B cell (primary cell): ENCODE results near the gene STAC. TPM values are rescaled to one million over a fixed set of nuclear protein-coding genes. Genes with fewer than 3 reads are reported as not detected.
"Not testable (repeated sequence)": the region's sequence is repeated elsewhere in the genome, so short reads cannot be mapped to it uniquely, and the experiment has no call there.

Experiments used
- ATAC-seq: fragments of 200-7000 bp; cut with Tn5 transposase; one replicate; pipeline ENCODE4 v1.10.0; 2021; ENCODE audit warnings: low read depth, mild to moderate bottlenecking, moderate number of reproducible peaks, moderate library complexity
- CTCF ChIA-PET: fragments of 350-600 bp; sonication (Branson Sonifier 250); formaldehyde crosslinking; loops from one replicate; lab custom pipeline; 2021; ENCODE audit warnings: antibody characterized with exemption, inconsistent platforms; lab: Charles Lee
- POLR2A ChIA-PET: fragments of 350-600 bp; sonication (Branson Sonifier 250); formaldehyde crosslinking; loops from one replicate; lab custom pipeline; 2021; ENCODE audit warnings: antibody characterized with exemption; lab: Charles Lee
- DNase-seq: peaks from one replicate; pipeline ENCODE4 v3.0.0; 2013
- H2AFZ ChIP-seq: 2 replicates; pipeline ENCODE4 v1.6.1; 2012; ENCODE audit warnings: mild to moderate bottlenecking, low read depth, low read length; ENCODE audit not compliant: insufficient read depth, poor library complexity, severe bottlenecking
- H3K27ac ChIP-seq, 2 donors: 1 replicate in 1 of 2; 2 replicates in 1 of 2; pipeline ENCODE4 v1.5.1; 2012 to 2013; ENCODE audit warnings: low read length in 2 of 2, mild to moderate bottlenecking in 2 of 2, moderate library complexity in 1 of 2
- H3K27me3 ChIP-seq, 4 experiments: fragments of 200-600 bp in 1 of 4; sonication (generic) in 1 of 4; replicated peaks in 1 of 4; 1 replicate in 2 of 4; 2 replicates in 2 of 4; pipeline versions ENCODE4 v1.6.1 to v1.7.0; 2013 to 2016; ENCODE audit warnings: low read length in 3 of 4, mild to moderate bottlenecking in 2 of 4, mixed read lengths in 1 of 4, moderate library complexity in 1 of 4; ENCODE audit not compliant: insufficient read depth in 4 of 4, control insufficient read depth in 3 of 4; ENCODE audit errors: control extremely low read depth in 1 of 4
- H3K36me3 ChIP-seq, 2 experiments: replicated peaks in 1 of 2; 1 replicate in 1 of 2; 2 replicates in 1 of 2; pipeline versions ENCODE4 v1.6.1 to v1.7.1; 2013; ENCODE audit warnings: low read length in 1 of 2; ENCODE audit not compliant: insufficient read depth in 2 of 2, control insufficient read depth in 1 of 2; ENCODE audit errors: control extremely low read depth in 1 of 2, extremely low read depth in 1 of 2
- H3K4me1 ChIP-seq, 2 donors: fragments of 200-600 bp in 1 of 2; sonication (generic) in 1 of 2; 1 replicate in 1 of 2; 2 replicates in 1 of 2; pipeline versions ENCODE4 v1.5.1 to v1.6.1; 2013 to 2017; ENCODE audit warnings: low read length in 2 of 2; ENCODE audit not compliant: control insufficient read depth in 2 of 2, insufficient read depth in 2 of 2
- H3K4me2 ChIP-seq: replicated peaks from 2 replicates; pipeline ENCODE3; 2012; ENCODE audit warnings: mild to moderate bottlenecking, low read depth, low read length; ENCODE audit not compliant: poor library complexity, severe bottlenecking
- H3K4me3 ChIP-seq, 5 experiments: fragments of 200-600 bp in 1 of 5; sonication (generic) in 1 of 5; 1 replicate in 3 of 5; 2 replicates in 2 of 5; pipeline versions ENCODE4 v1.5.1 to v1.7.0; 2011 to 2016; ENCODE audit warnings: low read length in 4 of 5, mild to moderate bottlenecking in 4 of 5, low read depth in 2 of 5, control low read depth in 1 of 5, moderate library complexity in 1 of 5; ENCODE audit not compliant: insufficient read depth in 1 of 5; ENCODE audit errors: control extremely low read depth in 1 of 5, extremely low read depth in 1 of 5
- H3K79me2 ChIP-seq: fragments of 200-600 bp; sonication (generic); one replicate; pipeline ENCODE4 v1.6.0; 2016; ENCODE audit warnings: low read length; ENCODE audit not compliant: control insufficient read depth, insufficient read depth
- H3K9ac ChIP-seq: fragments of 200-600 bp; sonication (generic); 2 replicates; pipeline ENCODE4 v1.6.1; 2017; ENCODE audit warnings: mild to moderate bottlenecking, low read length, moderate library complexity
- H3K9me3 ChIP-seq, 3 donors: one replicate each; pipeline versions ENCODE4 v1.6.1 to v1.7.1; 2013; ENCODE audit warnings: low read length in 2 of 3; ENCODE audit not compliant: control insufficient read depth in 2 of 3, insufficient read depth in 1 of 3; ENCODE audit errors: control extremely low read depth in 1 of 3
- H4K20me1 ChIP-seq: 2 replicates; pipeline ENCODE4 v1.6.0; 2012; ENCODE audit warnings: mild to moderate bottlenecking, low read length; ENCODE audit not compliant: insufficient read depth, control insufficient read depth, poor library complexity, severe bottlenecking
- H3K27ac Mint-ChIP-seq: one replicate; pipeline ENCODE4 v1.8.0; 2021; ENCODE audit warnings: mixed read lengths
- H3K27me3 Mint-ChIP-seq: one replicate; pipeline ENCODE4 v1.8.0; 2021; ENCODE audit warnings: mixed read lengths
- H3K4me1 Mint-ChIP-seq: one replicate; pipeline ENCODE4 v1.8.0; 2021; ENCODE audit warnings: mixed read lengths
- H3K4me3 Mint-ChIP-seq: one replicate; pipeline ENCODE4 v1.8.0; 2021; ENCODE audit warnings: mixed read lengths
- H3K9me3 Mint-ChIP-seq: one replicate; pipeline ENCODE4 v1.8.0; 2022; ENCODE audit warnings: mixed read lengths; ENCODE audit not compliant: insufficient read depth
- EZH2 ChIP-seq: IDR thresholded peaks from 2 replicates; pipeline ENCODE4 v1.6.1; 2012; ENCODE audit warnings: borderline replicate concordance, low read depth, mild to moderate bottlenecking, moderate library complexity, low read length; ENCODE audit not compliant: insufficient read depth, poor library complexity, severe bottlenecking
- WGBS: methylation state at CpG from one replicate; pipeline ENCODE4 v1.1.5; 2013; ENCODE audit warnings: missing lambda C conversion rate; ENCODE audit not compliant: insufficient coverage; 5-methylcytosine and 5-hydroxymethylcytosine counted together
- intact Hi-C: fragments of 100-400 bp; cut with micrococcal nuclease; formaldehyde crosslinking; loops from one replicate; pipeline ENCODE4 v1.10.0; 2022
- polyA plus RNA-seq: library from polyadenylated mRNA; depleted of rRNA; stranded (reverse); fragments of >200 nt; gene quantifications from 2 replicates; pipeline ENCODE4 v1.2.3, GENCODE V29; 2012
- total RNA-seq, 2 donors: library from RNA; stranded (reverse); fragments of 120-200 nt in 1 of 2; gene quantifications; 1 replicate in 1 of 2; 2 replicates in 1 of 2; pipeline versions ENCODE4 v1.2.3 to v1.2.4, GENCODE V29; 2013 to 2022
- TF ChIP-seq, protein P1 (sequence below): fragments of 200-600 bp; IDR thresholded peaks from one replicate; pipeline ENCODE4 v1.8.0; 2022; ENCODE audit warnings: antibody characterized with exemption, mild to moderate bottlenecking

Gene STAC
- total and polyA plus RNA-seq, 2 donors (not counting 1 experiment from before 2014, with no cell fraction given): not detected

DNA sequence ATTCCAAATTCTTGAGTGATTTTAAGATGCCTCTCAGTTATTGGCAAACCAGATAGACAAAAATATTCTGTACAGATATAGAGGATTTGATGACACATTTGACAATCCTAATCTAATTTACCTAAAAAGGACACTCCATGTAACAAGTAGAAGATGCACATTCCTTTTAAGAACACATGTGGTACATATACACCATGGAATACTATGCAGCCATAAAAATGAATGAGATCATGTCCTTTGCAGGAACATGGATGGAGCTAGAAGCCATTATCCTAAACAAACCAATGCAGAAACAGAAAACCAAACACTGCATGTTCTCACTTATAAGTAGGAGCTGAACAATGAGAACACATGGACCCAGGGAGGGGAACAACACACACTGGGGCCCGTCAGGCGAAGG is 119.7 kb downstream of the STAC start:
- H3K9me3 ChIP-seq, H3K4me1 Mint-ChIP-seq, H3K27ac ChIP-seq, H3K9ac ChIP-seq, H3K4me2 ChIP-seq, H3K79me2 ChIP-seq, H3K27ac Mint-ChIP-seq, H3K4me3 ChIP-seq, ATAC-seq, intact Hi-C loops, DNase-seq, H4K20me1 ChIP-seq, POLR2A ChIA-PET, H3K27me3 Mint-ChIP-seq, H3K36me3 ChIP-seq, H3K27me3 ChIP-seq, H2AFZ ChIP-seq, H3K9me3 Mint-ChIP-seq, H3K4me1 ChIP-seq, H3K4me3 Mint-ChIP-seq: not testable (repeated sequence)
- CTCF ChIA-PET: interaction anchor here (1.4 kb wide), 1 partner anchor 10 kb away, joined by 3 read pairs; no protein-coding TSS in a partner anchor
- WGBS: no CpG with 5 or more reads among the region's 2 CpGs

DNA sequence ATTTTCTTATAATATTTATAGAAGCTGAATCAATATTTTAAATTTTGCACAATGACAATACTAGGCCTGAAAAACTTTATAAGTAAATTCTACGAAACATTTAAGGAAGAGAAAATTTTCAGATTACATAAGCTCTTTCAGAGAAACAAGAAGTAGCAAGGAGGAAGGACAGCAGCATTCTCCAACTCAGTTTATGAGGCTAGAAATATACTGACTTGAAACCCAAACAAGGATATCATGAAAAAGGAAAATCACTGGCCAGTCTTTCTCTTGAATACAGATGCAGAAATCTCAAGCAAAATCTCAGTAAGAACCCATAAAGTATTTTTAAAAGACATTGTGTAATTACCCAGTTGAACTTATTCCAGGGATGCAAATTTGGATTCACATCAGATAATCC is 121.3 kb downstream of the STAC start:
- Histone ChIP-seq H3K4me1 (no peaks in the 10 kb centered on the region), H3K79me2 (no peaks in the 10 kb centered on the region), H3K27ac (no peak overlapping the region), H3K36me3 (no peaks in the 10 kb centered on the region), H4K20me1 (no peaks in the 10 kb centered on the region), H3K27me3 (no peaks in the 10 kb centered on the region), H2AFZ (no peak overlapping the region), H3K4me2 (no peak overlapping the region), H3K9ac (no peak overlapping the region), H3K9me3 (no peaks in the 10 kb centered on the region), H3K4me3 (no peak overlapping the region)
- CTCF ChIA-PET: interaction anchor here (1.4 kb wide), 1 partner anchor 11 kb away, joined by 3 read pairs; no protein-coding TSS in a partner anchor
- POLR2A ChIA-PET: no interaction called here
- Mint-ChIP-seq H3K9me3 (no peaks in the 10 kb centered on the region), H3K27me3 (no peaks in the 10 kb centered on the region), H3K4me3 (no peak overlapping the region), H3K4me1 (no peaks in the 10 kb centered on the region), H3K27ac (no peak overlapping the region)
- intact Hi-C loops: no loop called here
- ATAC-seq (no peak), DNase-seq (no peak)
- TF ChIP-seq, protein P1, sequence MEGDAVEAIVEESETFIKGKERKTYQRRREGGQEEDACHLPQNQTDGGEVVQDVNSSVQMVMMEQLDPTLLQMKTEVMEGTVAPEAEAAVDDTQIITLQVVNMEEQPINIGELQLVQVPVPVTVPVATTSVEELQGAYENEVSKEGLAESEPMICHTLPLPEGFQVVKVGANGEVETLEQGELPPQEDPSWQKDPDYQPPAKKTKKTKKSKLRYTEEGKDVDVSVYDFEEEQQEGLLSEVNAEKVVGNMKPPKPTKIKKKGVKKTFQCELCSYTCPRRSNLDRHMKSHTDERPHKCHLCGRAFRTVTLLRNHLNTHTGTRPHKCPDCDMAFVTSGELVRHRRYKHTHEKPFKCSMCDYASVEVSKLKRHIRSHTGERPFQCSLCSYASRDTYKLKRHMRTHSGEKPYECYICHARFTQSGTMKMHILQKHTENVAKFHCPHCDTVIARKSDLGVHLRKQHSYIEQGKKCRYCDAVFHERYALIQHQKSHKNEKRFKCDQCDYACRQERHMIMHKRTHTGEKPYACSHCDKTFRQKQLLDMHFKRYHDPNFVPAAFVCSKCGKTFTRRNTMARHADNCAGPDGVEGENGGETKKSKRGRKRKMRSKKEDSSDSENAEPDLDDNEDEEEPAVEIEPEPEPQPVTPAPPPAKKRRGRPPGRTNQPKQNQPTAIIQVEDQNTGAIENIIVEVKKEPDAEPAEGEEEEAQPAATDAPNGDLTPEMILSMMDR: no peak
- TF ChIP-seq EZH2: no peak
- WGBS: no CpG with 5 or more reads among the region's 1 CpG
